Measurements from ENCODE around the gene FBXL14.

FBXL14 gene, protein sequence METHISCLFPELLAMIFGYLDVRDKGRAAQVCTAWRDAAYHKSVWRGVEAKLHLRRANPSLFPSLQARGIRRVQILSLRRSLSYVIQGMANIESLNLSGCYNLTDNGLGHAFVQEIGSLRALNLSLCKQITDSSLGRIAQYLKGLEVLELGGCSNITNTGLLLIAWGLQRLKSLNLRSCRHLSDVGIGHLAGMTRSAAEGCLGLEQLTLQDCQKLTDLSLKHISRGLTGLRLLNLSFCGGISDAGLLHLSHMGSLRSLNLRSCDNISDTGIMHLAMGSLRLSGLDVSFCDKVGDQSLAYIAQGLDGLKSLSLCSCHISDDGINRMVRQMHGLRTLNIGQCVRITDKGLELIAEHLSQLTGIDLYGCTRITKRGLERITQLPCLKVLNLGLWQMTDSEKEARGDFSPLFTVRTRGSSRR

DNA sequence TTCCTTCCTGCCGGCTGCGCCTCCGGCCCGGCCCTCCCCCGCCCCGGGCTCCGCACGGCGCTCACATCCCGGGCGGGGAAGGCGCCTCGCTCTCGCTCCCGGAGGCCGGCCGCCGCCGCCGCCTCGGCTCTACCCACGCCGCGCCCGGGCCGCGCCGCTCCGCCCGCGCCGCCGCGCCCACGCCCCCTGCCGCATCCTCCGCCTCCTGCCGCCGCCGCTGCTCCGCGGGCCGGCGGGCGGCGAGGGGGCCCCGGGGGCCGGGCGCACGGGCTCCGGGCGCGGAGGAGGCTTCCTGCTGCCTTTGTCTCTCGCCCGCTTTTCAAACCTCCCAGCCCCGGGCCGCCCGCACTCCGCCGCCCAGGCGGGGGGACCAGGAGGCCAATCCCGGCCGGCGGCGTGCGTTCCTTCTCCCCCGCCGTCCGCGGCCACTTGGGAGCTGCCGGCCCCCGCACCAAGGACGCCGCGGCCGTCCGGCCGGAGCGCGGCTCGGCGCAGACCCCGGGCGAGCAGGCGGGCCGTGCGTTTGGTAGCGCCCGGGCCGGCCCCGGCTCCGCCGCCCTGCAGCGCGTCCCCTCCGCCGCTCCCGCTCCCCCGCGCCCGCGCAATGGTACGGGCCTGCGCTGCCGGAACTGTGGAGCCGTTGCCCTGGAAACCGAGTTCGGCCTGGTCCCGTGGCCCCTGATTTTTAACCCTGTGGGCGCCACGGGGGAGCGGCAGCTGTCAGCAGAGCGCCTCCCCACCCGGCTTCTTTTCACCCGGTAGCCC, at the start of gene FBXL14:
Gene FBXL14 (minus strand): TSS at position 321 of the 765 bp plus-strand sequence. CDS start 515 bp downstream, outside the sequence.
- peak; percentile 83 to 92 (median 86) for DNase-seq

DNA sequence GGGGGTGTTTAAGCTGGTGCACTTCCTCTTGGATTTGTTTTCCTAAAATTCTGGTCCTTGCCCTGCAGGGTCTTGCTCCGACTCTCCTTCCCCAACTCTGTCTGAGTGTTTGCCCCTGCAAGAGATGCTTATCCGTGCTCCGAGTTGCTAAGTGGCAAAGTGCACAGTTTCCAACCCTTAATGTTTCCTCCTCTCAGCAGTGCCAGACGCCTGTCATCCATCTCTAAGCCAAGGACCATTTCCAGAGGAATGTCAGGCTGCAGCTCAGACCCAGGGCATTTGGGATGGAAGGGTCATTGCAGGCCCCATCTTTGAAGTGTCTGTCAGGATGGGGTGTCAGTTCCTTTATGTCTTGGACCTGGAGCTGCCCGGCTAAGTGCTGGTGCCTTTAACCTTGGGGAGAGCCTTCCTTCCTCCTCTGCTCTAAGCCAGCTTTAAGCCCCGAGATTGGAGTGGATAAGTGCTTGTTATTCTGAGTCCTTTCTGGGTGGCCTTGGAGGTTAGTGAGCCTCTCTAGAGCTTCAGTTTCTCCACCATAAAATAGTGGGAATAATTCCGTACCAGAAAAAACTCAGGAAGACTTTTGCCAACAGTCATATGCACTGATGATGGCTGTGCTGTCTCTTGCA, 49.6 kb upstream of the FBXL14 start:
- DNase-seq: no peak

DNA sequence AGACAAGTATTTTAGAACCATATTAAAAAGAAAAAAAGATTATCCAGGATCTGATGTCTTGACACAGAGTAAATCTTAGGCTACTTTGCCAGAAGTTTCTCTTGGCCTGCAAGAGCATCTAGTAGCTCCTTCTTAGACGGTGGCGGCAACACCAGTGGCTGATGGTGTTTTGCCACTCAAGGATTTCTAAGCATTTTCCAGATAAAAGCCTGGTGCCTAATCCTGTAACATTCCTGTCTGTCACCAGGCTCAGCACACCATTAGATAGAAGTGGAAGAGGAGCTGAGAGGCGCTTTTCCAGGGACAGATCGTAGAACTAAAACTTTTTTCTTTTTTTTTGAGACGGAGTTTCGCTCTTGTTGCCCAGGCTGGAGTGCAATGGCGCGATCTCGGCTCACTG, 48.7 kb upstream of the FBXL14 start:
- no peak for DNase-seq

DNA sequence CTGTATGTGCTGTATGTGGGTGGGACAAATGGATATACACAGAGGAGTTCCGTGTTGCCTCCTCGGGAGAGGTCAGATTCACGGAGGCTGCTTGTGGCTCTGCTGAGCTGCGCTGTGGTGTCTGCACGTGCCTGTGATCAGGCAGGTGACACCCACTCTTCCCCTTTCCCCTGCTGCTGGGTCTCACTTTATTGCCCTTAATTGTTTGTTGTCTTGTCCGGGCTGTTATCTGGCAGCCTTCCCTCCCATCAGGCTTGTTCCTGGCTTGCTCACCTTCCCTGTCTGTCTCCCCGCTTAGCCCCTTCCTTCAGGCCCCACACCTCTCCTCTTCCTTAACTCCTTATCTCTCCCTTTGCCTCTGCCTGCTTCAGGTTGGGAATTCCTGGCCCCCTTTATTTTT, 48.1 kb upstream of the FBXL14 start:
- DNase-seq: no peak

DNA sequence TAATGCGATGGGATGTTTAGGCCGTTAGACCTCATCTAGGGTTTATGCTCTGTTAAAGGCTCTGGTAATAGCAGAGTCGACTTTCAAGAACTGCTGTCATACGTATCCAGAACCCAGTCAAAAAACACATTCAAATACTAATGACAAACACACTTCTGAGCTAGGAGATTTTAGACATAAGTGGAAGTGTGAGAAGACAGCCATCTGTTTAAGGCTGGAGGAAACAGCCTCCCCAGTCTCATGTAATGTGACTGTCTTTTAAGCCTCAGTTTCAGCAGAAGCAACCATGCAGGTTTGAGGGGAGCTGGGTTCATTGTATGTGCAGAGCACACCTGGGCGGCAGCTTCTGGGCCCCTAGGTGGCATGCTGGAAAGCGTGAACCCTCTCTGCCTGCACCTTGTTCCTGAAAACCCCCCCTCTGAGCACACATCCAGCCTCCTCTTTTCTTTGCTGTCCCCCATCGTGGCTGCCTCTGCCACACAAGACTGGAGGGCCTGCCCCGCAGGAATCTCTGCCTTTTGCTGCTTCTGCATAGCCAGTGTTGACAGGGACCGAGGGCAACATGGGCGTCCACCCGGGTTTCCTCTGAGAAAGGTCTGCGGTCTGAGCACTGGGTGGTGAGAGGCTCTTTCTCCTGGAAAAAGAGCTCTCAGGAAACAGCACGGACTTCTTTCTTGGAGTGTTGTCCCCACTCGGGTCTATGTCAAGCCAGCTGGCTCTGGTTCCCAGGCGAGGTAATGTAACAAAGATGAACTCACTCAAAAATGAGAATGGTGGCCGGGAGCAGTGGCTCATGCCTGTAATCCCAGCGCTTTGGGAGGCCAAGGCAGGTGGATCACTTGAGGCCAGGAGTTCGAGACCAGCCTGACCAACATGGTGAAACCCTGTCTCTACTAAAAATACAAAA, 46.2 kb upstream of the FBXL14 start:
- DNase-seq: no peak

DNA sequence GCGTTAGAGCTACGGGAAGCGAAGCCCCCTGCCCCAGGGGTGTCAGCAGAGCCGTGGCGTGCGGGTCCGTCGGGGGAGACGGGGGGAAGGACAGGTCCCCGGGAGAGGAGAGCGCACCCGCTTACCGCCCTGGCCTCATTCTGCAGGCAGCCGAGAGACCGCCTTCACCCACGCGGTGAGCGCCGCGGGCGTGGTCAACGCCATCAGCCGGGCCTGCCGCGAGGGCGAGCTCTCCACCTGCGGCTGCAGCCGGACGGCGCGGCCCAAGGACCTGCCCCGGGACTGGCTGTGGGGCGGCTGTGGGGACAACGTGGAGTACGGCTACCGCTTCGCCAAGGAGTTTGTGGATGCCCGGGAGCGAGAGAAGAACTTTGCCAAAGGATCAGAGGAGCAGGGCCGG, 45.2 kb upstream of the FBXL14 start:
- DNase-seq: no peak

DNA sequence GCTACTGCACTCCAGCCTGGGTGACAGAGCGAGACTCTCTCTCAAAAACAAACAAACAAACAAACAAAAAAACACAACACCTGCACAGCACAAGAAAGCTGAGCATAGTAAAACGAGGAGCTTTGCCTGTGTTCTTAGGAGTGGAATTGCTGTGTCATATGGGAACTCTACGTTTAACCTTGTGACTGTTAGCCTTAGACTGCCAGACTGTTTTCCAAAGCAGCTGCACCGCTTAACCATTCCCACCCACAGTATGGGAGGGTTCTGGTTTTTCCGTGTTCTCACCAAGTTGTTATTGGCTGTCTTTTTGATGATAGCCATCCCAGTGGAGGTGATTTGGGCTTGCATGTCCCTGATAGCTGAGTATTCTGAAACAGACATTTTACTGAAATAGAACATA, 43.8 kb upstream of the FBXL14 start:
- no peak for DNase-seq

DNA sequence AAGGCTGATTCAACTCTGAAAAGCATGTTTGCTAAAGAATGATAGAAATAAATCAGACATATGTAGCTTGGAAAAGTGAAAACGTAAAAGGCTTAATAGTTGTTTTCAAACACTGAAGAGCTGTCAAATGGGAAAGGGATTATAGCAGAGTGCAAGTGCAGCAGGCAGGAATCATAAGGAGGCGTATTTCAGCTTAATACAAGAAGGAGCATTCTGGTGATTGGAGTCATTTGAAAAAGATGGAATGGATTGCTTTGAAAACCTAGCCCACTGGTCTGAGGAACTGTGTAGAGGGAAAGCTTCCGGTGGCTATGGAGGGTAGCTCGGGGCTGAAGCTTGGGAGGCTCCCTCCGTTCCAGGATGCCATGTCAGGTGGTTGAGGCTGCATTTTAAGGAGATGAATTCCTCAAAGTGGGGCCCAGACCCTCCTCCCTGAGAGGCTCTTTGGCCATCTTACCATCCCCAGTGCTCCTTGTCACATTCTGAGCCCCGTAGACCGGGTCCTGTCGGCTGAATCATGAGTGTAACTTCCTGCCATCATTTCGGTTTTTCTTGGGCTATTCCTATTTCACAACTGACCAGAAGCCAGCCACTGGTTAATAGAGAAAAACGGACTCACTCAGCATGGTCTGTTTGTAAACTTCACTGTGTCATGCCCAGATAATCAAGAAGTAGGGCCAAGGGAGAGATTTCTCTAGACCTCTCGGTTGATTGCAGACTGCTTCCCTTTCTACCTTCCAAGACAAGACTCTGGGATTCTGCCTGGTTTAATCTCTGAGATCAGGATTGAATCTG, 41.1 kb upstream of the FBXL14 start:
- no peak for DNase-seq

DNA sequence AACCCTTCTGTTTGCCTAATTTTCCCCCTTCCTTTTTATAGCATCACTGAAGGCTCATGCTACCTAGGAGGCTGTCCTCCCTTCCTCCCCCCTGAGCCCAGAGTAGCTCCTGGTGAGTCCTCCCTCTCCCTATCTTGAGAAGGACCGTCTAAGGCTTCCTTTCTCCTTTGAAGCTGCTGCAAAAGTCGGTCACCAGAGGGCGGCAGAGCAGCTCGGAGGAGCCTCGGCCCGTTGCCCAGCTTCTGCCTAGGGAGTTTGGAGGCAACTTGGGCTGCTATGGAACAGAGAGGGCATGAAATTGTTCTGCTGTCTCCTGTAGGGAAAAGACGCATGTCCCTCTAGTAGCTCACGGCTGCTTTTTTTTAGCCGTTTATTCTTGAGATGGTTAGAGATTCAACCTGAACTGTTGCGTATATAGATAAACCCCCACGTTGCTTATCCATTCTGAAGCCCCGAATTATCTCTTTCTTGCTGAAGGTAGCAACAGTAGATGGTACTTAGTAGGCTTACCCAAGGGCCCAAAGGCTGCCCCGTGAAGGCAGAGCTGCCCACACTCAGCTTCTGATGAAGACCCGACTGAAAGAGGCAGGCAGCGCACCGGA, 40.3 kb upstream of the FBXL14 start:
- peak; percentile 8 to 49 (median 27) for DNase-seq

DNA sequence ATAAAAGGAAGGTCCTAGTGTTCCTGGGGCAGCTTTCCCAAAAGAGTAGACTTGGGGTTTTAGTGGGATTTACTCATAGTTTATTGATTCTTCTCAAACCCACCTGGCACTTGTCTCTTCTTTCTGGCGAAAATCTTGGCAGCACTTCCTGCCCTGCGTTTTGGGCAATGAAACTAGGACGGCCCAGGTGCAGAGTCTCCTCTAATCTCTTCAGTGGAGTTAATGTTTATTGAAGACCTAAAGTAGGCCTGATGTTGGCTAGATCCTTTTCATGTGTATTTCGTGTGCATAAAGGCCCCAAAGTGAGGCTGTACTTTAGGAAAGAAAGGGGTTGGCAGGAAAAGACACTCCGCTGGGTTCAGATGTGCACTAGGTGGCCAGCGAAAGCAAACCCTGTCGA, 39.8 kb upstream of the FBXL14 start:
- DNase-seq: no peak

DNA sequence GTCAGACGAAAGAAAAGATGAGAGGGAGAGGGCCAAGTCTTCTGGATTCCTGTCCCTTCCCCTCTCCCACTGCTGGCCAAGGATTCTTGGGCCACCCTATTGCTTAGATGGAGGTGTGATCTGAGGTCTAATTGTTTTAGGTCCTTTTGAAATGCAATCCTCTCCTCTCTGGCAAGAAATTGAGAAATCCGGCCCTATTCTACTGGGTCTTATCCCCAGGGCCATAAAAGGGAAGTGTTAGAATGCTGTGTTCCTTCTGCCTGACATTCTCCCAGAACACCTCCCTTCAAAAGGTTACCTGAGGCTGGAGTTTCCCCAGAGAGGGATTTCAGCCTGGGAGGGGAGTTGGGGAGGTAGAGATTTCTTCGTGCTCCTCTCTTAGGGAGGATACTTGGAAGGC, 39.1 kb upstream of the FBXL14 start:
- DNase-seq: no peak

DNA sequence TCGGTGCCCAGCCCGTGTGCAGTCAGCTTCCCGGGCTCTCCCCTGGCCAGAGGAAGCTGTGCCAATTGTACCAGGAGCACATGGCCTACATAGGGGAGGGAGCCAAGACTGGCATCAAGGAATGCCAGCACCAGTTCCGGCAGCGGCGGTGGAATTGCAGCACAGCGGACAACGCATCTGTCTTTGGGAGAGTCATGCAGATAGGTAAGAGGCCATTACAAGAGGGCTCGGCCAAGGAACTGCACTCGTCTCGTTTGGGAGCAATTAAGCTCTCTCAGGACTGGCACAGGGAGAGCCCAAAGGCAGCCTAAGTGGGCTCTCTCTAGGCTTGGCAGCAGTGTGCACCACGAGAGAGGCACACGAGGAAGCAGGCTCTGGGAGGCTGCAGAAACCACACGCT, 38.3 kb upstream of the FBXL14 start:
- no peak for DNase-seq

DNA sequence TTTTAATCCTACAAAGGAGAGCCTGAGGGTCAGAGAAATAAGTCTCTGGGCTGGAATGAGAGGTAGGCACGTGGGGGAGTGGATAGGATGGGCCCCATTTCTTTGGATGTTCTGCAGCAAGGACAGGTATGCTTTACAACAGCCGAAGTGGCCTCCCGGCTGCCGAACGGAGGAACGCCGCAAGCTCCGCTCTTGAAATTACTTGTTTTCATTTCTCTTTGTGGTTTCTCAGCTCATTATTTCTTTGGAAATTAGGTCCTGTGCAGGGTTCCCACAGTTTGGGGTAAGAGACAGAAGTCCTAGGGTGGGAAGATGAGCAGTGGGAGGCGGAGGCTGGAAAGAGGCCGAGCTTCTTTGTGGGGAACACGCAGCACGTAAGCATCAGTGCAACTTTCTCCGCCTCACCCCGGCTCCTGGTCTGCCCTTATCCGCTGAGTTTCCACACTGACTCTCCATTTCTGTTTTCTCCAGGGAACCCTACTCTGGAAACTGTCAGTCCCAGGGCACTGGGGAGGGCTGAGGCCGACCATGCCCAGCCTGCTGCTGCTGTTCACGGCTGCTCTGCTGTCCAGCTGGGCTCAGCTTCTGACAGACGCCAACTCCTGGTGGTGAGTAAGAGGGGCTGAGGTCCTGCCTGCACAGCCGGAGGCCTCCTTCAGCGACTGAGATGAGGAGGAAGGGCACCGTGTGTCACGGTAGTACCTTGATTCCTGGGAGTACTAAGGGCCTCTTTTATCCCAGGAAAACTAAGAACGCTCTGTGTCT, 36.6 kb upstream of the FBXL14 start:
- no peak for DNase-seq

DNA sequence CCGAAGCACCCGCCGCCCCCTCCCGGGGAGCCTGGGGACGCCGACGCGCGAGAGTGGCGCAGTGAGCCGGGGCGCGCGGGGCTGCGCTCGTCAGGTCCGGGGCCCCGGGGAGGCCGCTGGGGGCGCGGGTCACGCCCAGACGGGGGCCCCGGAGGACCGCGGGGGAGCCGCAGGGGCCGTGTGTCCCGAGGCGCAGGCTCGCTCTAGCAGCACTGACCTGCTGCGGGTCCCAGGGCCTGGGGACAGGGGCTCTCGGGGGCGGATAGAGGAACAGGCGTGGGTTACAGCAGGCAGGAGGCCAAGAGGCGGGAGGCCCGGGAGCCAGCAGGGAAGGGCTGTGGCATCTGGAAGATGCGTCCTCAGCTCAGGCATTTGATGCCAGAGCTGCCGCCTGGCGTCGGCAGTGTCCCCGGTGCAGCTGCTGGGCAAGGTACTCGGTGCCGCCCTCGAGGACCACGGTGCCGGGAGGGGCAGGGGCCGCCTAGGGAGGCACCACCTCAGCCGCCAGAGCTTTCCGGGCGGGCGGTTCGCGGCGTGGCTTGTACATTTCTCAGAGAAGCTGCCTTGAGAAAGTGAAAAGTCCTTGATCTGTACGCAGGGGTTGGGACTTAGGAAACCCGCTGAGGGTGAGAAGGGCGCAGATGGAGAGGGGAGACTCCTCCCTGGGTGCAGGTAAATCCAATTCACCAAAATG, 35.9 kb upstream of the FBXL14 start:
- peak in 1 of 6 experiments; percentile 34 for DNase-seq

DNA sequence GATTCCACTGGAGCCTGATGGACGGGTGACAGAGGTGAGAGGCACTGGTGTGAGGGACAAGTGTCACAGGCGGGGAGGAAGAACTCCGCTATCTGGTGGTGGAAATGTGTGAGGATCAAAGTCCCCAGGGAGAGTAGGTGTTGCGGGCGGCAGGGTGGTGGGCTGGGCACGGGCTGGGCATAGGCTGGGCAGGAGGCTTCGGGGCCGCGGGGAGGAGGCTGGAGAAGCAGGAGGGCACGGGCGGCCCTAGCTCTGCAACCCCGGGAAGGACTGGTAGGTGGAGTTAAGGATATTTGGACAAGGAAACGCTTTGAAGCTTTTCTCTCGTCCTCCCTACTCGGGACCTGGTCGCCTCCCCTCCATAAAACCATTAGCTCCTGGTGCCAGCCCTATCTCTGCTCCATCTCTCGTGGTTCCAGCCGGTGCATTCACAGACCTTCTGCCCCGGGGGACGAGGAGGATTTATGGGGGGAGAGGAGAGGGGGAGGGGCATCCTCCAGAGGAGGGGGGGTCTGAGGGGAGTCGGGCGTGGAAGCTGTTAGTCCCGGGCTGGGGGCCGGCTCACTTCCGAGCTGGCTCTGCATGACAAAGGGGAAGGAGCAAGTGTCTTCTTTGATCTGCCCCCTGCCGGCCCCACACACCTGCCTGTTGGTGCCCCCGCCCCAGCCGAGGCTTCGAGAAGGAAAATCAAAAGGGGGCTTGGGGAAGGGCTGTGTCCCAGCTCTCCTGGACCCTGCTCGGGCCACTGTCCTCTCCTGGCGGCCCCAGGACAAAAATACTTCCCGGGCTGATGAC, 35.2 kb upstream of the FBXL14 start:
- DNase-seq: no peak

DNA sequence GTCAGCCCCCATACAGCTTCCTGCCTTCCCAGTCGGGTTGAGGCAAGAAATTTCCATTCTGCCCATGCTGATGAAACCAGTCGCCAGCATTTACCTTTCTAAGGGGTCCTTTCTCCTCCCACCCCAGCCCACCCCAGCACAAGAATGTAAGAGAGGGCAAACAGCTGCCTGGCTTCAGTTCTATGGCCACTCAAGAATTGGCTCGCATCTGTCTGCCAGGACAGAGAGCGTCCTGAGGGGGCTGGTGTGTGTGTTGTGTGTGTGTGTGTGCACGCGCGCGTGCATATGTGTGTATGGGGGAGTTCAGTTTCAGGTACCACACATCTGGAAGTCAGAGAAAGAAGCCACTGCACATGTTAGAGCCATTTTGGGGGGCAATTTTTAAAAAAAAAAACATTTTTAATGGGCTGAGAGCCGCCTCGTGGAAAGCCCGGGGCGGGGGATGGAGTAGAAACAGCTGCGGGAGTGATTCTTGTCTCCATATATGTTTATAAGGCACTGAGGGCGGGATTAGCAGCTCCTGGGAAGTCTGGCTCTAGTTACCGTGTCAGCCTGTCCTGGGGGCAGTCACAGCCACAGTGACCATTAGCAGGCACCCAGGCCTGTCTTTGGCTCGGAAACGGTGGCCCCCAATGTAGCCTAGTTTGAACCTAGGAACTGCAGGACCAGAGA, 34.4 kb upstream of the FBXL14 start, which contains the start of gene WNT5B:
Gene WNT5B (plus strand): TSS at position 566 of the 672 bp plus-strand sequence. CDS start 2,124 bp downstream, outside the sequence.
- no peak for DNase-seq

DNA sequence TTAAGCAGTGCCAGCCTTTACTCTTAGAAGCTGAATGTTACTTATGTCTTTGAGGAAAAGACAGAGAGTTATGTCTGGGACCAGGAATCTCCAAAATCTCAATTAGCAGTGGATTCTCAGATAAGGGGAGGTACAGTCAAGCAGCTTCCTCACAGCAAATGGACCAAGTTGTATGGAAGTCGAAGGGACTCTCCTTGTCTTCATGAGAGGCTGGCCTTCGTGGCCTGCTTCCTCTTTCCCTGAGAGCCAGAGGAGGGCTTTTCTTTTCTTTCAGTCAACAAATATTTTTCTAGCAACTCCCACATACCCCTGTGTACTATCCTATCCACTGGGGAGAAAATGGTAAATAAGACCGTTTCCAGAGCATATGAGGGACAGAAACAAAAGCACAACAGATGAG, 28.0 kb upstream of the FBXL14 start:
- no peak for DNase-seq

DNA sequence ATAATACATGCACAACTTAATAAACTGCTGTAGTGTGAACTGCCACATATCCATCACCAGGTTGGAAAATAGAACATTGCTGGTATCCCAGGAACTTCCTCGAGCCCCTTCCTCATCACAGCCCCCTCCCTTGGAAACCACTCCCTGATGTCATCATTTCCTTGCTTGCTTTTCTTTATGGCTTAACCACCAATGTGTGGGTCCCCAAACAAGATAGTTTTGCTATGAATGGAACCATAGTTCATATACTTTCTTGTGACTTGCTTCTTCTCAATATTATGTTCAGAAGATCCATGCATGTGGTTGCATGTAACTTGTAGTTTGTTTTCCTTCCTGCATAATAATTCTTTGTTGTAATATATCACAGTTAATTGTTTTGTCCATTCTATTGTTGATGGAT, 25.7 kb upstream of the FBXL14 start:
- no peak for DNase-seq
